ENCODE data around the gene B4GALNT1.

Gene B4GALNT1

DNA sequence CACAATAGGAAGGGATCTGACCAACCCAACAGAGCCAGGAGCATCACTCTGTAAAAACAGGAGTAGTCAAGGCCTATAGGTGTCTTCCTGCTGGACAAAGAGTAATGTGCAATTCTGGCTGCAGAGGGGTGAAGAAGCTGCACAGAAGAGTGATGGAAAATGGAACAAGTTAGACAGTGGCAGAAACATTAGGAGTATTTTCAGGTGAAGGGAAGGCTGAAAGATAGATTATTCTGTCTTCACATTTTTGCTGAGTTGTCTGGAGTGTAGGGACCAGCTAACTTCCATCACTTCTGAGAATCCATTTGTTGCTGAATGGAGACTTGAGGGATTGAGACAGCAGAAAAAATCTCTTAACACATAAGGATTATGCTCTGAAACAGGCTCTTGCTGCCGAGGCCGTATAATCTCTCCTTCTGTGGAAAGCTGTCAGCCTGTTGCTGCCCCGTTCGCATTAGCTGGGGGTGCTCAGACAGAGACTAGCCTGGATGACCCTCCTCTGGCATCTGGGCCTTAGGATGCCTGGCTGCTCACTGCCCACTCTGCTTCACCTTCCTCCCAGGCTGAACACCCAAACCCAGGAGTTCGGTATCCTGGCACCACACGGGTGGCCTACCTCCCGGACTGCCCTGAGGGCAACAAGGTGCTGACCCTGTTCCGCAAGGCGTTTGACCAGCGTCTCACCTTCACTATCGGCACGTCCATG is 24.9 kb downstream of the B4GALNT1 start:
- no peak for DNase-seq

DNA sequence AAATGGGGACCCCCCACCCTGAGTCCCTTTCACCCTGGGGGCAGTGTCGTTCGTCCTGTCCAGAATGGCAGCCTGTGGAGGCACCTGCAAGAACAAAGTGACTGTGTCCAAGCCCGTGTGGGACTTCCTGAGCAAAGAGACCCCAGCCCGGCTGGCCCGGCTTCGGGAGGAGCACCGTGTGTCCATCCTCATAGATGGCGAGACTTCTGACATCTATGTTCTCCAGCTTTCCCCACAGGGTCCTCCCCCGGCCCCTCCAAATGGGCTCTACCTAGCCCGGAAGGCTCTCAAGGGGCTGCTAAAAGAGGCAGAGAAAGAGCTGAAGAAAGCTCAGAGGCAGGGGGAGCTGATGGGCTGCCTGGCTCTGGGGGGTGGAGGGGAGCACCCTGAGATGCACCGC is 26.2 kb downstream of the B4GALNT1 start:
- no peak for DNase-seq

- no peak for DNase-seq
Observed at GRCh38 chr12:57606399-57606798, 26.6 kb downstream of the B4GALNT1 start.

DNA sequence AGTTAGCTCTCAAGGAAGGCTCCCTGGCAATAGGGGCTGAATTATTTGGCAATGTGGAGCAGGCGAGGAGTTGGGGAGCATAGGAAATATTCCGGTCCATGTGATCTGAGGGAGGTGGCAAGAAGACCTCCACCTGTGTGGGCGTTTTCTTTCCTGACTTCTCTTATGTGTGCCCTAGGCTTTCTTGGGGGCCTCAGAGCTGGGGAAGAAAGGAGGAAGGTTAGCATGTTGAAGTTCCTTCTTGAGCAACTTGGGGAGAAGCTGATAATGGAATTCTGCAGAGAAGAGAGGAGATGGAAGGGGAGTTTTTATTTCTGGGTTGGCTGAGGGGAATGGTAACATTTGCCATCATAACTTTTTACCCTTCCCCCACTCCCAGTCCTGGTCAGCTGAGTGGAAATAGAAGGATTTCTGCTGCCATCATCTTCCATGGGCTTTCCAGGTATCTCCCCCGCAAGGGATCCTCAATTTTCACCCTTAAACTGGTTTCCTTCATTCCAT is 27.1 kb downstream of the B4GALNT1 start:
- DNase-seq = no peak

GRCh38 chr12:57604992-57605810 is 27.8 kb downstream of the B4GALNT1 start:
- no peak for DNase-seq

GRCh38 chr12:57604454-57604991 is 28.5 kb downstream of the B4GALNT1 start, which contains the start of gene DTX3:
TSS of gene DTX3 (plus strand) at chr12:57604824. CDS start at chr12:57606518, 1,694 bp downstream.
- DNase-seq = no peak

DNA sequence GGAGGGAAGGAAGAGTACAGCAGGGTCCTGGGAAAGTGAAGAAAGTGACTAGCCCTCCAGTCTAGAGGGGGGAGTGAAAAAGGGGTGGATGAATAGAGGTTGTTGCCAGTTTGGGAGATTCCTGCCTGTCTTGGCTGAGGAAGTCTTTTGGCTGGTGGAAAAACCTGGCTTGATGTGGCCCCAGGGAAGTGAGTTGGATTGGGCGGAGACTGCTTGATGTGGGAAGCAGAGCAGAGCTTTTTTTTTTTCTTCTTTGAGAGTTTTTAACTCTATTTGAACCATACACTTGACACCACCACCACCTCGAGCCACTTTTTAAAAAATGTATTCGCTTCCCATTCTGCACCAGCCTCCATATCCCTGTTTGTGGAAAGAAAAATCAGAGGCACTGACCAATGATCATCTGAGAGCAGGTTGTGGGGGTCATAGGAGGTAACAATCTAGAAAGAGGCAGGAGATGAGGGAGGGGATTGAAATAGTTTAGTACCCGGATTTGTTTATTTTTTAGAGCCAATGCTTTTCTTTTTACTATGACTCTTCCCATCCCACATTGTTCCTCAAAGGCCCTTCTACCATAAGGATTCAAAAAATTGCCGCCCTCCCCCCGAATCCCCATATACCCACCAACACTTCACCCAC is 29.1 kb downstream of the B4GALNT1 start:
- DNase-seq = no peak

- no peak for DNase-seq
Observed at GRCh38 chr12:57603324-57603723, 29.7 kb downstream of the B4GALNT1 start.

DNA sequence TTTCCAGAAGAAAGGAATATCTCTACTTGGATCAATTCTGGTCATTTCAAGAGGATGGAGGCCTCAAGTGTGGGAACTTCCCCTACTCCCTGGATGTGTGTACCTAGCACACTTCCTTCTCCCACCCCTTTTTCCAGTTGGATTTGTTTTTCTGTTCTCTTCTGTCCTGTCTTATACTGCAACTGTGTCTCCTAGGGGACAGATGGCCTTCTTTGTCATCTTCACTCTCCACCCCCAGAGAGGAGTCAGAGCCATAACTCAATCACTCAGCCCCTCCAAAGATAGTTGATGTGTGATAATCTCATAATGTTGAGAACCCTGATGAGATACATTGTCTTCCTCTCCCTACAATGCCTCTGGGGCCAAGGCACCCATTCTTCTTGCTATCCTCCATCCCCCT is 30.5 kb downstream of the B4GALNT1 start:
- DNase-seq = no peak

DNA sequence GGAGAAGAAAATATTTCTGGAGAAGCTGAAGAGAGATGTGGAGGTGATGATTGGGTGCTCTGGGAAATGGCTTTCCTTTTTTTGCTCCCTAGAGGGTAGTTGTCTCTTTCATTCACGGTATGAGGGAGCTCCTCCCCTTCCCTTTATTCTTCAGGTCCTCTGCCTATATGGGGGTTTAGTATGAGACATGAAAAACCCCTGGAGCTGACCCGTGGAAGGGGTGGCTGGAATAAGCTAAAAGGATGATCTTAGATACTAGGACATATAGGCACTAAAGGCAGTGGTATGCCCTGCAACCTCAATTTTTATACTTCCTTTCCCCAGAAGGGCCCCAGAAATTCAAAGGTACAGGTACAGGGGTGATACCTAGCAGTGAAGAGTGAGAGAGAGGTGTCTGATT is 32.6 kb downstream of the B4GALNT1 start:
- DNase-seq = no peak

DNA sequence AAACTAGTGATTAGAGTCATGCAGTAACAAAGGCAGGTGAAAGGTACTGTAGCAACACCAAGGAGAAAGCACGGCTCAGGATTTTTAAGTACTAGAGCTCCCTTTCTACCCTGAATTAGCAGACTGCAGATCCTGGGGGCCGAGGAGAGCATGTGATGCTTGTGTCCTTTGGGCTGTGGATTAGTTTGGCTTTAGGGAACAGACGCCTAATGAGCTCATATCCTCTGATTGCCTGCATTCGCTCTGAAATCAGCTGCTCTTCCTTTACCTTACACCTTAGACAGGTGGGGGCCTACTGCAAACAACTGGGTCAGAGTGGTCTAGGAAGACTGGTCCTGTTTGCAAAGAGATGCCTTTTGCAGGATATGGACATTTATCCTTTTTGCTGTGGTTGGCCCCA is 39.8 kb downstream of the B4GALNT1 start:
- DNase-seq = no peak

DNA sequence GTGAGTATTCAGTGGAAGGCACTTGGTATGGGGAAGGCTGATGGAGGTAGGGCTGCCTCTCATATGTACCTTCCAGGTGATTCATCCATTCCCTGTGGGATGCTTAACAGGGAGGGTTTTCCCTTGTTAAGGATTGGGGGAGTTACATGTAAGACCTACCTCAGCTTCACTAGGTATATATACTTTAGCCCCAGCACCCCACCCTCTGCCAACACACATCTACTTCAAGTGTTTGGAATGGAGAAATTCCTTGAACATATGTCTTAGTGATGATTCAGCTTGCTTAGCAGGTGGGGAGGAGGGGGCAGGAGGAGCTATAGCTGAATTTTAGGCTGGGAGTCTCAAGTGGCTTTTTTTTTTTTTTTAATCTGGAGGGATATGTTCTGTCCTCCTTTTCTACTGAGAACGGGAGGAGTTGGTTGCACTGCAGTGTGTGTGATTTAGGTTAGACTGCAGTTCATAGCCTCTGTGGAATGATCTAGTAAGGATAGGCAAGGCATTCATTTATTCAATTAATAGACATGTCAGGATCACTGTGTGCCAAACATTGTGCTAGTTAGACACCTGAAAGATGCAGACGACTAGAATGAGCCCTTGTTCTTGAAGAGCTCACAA is 40.3 kb downstream of the B4GALNT1 start:
- no peak for DNase-seq

GRCh38 chr12:57591782-57592325 is 41.1 kb downstream of the B4GALNT1 start:
- no peak for DNase-seq

DNA sequence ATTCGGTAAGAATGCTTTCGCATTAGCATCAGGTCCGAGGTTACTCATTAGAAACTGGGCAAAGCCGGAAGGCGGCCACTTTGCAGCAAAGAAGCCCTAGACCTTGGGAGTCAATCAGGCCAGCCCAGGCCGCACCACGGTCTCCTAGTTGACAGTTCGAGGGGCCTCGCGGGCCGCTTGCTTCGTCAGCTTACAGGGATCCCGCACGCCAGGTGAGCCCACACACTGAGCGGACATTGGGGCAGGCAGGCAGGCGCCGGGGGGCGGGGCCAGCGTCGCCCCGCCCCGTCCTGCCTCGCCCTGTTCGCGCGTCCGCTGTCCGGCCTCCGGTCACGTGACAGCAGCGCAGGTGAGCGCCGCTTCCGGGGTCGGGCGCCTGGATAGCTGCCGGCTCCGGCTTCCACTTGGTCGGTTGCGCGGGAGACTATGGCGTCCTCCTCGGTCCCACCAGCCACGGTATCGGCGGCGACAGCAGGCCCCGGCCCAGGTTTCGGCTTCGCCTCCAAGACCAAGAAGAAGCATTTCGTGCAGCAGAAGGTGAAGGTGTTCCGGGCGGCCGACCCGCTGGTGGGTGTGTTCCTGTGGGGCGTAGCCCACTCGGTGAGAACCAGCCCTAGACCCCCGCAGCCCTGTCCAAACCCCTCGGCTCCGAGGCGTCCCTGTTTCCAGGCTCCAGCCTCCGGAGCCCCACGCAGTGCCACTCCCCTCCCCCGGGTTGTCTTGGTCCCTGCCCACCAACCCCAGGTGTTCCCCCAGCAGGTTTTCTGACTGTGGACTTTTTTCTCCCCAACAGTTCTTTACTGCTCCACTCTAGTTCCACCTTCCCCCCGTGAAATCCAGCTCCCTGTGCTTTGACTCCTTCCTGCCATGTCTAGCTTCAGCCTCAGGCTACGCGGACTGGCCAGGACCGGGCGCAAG is 41.9 kb downstream of the B4GALNT1 start, which contains the start of gene PIP4K2C:
PIP4K2C (plus strand) TSS at position 329 of the 918 bp plus-strand sequence; CDS start at position 427, 98 bp downstream.
- peak; percentile 78 to 92 (median 83) for DNase-seq

- DNase-seq = no peak
Observed at GRCh38 chr12:57590479-57590863, 42.5 kb downstream of the B4GALNT1 start.

GRCh38 chr12:57588951-57589610 is 43.9 kb downstream of the B4GALNT1 start:
- peak in 1 of 4 experiments; percentile 30 for DNase-seq

DNA sequence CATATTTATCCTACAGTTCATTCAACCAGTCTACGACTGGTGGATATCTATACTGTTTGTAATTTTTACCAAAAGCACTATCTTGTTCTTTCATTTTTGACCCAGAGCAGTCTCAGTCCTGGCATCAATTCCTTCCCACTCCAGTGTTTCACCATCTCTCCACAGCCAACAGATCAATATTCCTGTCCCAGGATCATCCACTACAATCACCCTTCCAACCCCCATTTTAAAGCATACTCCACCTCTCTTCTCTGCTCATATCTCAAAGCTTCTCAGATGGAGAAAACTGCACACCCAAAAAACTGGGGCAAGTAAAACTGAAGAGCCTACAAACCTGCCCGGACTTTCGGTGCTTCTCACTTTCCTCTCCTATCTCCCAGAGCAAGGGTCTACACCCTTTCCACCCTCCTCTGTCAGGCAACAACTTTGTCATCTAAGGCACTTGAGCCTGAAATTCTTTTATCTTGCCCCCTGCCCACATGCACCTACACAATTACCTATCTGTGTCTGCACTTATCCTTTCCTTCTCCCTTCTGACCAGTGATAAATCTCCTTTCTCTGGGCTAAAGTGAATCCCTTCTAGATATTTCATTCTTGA is 46.1 kb downstream of the B4GALNT1 start:
- no peak for DNase-seq

DNA sequence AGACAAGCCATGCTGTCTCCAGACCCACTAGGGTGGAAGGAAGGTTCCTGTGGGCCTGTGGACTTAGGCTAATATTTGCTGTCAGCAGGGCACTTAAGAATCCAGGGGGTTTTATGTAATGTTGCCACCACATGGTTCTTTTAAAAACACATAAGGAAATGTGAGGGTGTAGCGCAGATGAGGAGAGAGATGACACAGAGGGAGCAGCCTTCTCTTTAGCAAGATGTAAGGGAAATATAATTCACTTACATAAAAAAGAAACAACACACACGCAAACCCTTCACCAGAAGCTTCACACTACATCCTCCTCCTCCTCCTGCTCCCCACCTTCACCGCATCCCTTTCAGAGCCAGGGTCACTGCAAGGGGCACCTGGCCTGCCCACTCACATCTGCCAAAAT is 46.9 kb downstream of the B4GALNT1 start:
- DNase-seq = no peak

DNA sequence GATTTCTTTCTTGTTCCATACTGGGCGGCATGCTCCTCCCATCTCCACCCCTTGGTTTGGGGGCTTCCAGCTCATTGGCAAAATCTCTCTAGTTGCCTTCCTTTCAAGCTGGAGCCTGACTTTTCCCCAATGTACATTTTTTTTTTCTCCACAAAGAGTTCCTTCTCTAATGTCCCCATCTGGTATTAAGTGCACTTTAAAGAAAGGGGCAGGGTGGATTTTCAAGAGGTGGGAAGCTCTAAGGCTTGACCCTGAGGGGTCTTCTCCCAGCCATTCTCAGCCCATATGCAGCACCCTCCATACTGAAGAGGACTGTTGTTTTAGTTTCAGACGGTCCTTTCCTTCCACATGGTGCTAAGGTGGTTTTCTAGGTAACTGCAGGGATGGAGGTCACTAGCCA is 47.8 kb downstream of the B4GALNT1 start:
- DNase-seq = no peak

GRCh38 chr12:57584690-57585089 is 48.3 kb downstream of the B4GALNT1 start:
- DNase-seq = peak; percentile 42 to 82 (median 68)
